NCI-H2107 treated with DMSO at 0.1 percent for 48 hours (cell line): ENCODE data around the gene PDZD2.
A peak's percentile ranks its signal among the peaks of the same experiment; 100 is the strongest.
"Not testable (repeated sequence)": the region's sequence is repeated elsewhere in the genome, so short reads cannot be mapped to it uniquely, and the experiment has no call there.

ENCODE experiments used
- DNase-seq: peaks from one replicate; lab custom pipeline; 2025; ENCODE audit not compliant: unreplicated experiment; lab: John Stamatoyannopoulos, UW

PDZD2 gene

DNA sequence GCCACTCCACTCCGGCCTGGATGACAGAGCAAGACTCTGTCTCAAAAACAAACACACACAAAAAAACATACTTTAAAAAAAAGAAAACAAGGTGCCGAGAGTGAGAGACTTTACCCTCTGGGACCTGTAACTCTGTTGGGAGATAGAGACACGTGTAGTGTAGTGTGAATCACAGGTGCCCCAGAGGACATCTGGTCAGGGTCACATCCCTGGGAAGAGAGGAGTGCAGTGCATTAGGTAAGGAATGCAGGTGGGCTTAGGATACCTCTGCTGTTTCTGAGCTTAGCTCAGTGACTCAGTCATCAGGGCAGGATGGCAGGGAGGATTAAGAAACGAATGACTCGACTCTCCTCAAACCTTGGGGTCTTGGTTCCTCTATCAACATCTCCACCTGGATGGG is 360.5 kb downstream of the PDZD2 start:
- DNase-seq: no peak

GRCh38 chr5:32000731-32001130 is 361.8 kb downstream of the PDZD2 start:
- DNase-seq: no peak

- DNase-seq: no peak
Measured at GRCh38 chr5:32001284-32001683, 362.4 kb downstream of the PDZD2 start.

DNA sequence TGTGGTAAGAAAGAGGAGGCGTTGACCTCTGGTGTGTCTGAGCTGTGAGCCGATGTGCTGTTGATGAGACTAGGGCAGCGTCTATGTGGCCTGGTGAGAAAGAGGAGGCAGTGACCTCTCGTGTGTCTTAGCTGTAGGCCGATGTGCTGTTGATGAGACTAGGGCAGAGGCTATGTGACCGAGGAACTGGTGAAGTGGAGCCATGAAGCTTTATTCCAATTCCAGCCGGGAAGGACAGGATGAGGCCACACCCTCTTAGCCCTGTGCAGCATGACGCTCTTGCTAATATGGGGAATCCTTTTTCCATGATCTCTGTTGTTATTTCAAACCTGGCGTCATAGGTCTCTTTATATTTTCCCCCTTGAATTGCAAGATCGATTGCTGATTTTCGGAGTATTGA is 362.8 kb downstream of the PDZD2 start:
- no peak for DNase-seq

DNA sequence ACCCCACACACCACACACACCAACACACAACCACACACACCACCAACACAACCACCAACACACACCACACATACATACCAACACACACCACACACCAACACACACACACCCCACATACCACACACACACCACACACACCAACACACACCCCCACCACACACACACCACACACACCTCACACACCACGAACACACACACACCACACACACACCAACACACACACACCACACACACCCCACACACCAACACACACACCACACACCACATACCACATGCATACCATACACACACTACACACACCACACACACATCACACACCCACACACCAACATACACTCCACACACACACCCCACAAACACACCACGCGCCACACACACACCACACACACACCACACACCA is 363.8 kb downstream of the PDZD2 start:
- DNase-seq: no peak

GRCh38 chr5:32003981-32004380 is 365.1 kb downstream of the PDZD2 start:
- DNase-seq: no peak

GRCh38 chr5:32004404-32004803 is 365.5 kb downstream of the PDZD2 start:
- DNase-seq: no peak

DNA sequence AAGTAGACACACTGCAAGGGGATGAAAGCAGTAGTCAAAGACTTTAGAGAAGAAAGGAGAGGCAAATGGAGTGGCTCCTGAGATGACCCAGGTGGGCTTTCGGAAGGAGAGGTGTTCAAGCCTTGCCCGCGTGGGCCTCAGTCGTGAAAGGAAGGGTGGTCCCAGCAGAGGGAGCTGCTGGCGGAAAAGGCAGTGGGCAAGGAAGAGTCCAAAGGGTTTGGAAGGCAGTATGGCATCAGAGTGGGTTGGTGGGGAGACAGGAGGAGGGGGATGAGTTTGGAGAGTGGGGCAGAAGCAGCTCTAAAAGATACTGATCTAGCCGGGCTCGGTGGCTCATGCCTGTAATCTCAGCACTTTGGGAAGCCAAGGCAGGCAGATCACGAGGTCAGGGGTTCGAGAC is 369.8 kb downstream of the PDZD2 start:
- no peak for DNase-seq

GRCh38 chr5:32013658-32014057 is 374.7 kb downstream of the PDZD2 start:
- no peak for DNase-seq

DNA sequence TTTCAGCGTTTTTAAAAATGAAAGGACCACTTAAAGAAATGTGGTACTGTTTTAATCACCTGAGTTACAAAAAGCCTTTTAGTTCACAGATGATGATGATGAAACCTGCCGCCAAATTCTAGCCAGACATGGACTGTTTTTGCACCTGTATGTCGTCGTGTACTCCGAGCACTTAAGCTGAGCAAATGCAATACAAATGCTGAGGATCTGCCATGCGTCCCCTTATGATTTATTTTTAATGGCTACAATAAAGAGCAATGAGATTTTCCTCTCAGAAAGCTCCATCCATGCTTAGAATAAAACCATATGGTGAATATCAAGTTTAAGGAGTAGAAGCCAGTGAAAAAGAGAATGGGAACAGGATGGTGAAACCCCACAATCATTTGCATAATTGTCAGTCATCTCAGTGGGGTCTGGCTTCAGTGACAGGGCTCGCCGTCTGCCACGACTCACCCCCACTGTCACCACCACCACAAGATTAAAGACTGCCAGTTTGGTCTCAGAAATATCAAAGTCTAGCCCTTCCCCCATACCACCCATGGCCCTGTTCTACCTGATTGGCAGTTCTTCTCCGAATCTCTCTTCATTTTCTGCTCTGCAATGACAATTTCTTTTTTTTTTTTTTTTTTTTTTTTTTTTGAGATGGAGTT is 375.3 kb downstream of the PDZD2 start:
- DNase-seq: no peak

DNA sequence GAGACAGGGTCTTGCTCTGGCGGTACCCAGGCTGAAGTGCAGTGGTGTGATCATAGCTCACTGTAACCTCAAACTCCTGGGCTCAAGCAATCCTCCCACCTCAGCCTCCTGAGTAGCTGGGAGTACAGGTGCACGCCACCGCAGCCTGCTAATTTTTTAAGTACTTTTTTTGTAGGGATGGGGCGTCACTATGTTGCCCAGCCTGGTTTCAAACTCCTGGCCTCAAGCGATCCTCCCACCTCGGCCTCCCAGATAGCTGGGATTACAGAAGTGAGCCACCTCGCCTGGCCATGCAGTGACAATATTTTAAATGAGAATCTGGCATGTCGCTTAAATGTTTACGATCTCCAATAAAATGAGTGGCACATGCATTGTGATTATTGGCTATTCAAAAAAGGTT is 376.3 kb downstream of the PDZD2 start:
- not testable (repeated sequence) for DNase-seq

GRCh38 chr5:32017692-32018367 is 378.9 kb downstream of the PDZD2 start:
- peak; percentile 41 for DNase-seq

- DNase-seq: no peak
Measured at GRCh38 chr5:32018476-32019436, 379.8 kb downstream of the PDZD2 start.

- DNase-seq: no peak
Measured at GRCh38 chr5:32020271-32020670, 381.3 kb downstream of the PDZD2 start.

DNA sequence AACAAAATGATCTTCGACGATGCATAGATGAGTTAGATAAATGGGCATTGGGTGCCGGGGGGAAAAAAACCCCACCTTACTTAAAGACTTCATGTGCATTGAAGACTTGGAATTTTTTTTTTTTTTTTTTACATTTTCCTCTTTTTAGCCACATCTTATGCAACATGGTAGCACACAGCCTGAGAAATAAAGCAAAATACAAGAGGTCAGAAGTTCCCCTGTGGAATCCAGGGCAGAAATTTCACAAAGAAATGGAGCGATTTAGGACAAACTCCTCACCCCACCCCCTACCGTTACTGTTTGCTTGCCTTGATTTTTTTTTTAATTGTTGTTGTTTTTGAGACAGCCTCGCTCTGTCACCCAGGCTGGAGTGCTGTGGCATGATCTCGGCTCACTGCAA is 382.0 kb downstream of the PDZD2 start:
- no peak for DNase-seq

GRCh38 chr5:32021771-32022170 is 382.8 kb downstream of the PDZD2 start:
- no peak for DNase-seq

DNA sequence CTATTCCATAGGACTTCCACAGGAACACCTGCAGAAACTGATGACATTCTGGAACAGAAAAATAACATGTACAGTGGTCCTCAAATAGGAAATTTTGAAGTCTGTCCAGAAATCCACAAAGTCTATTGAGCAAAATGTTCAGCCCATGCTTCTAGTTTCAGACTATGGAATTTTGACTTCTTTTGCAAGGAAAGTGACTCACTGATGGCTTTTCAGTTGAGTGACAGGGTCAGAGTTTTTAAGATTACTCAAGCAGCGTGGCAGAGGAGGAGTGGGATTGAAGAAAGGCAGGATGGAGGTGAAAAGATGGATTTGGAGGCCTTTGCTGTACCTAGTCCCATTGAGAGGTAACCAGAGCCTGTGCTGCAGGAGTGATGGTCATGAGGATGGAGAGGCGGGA is 383.7 kb downstream of the PDZD2 start:
- no peak for DNase-seq

DNA sequence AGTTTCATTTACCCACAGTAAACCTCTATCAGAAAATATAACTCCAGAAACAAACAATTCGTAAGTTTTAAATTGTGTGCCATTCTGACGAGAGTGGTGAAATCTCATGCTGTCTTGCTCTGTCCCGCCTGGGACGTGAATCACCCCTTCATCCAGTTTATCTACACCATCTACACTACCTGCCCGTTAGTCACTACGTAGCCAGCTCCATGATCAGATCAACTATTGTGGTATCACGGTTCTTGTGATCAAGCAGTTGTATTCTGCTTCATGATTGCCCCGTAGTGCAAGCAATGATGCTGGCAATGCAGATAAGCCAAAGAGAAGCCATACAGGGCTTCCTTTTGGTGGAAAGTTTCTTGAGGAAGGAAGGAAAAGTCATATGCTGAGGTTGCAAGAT is 384.9 kb downstream of the PDZD2 start:
- DNase-seq: no peak

DNA sequence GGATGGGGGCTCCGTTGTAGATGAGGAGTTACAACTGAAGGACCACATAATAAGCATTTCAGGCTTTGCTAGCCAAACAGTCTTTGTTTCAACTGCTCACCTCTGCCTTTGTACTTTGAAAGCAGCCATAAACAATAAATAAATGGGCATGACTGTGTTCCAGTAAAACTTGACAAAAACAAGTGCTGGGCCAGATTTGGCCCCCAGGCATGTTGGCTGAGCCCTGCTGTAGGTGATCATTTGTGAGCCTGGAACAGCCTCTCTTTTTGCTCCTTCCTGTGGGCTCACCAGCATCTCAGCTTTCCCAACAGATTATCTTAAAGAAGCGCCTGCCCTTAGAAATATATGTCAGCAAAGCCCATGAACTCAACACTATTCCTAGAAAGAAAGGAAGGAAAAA is 385.8 kb downstream of the PDZD2 start:
- no peak for DNase-seq

GRCh38 chr5:32027093-32027716 is 388.3 kb downstream of the PDZD2 start:
- DNase-seq: no peak

GRCh38 chr5:32027717-32028458 is 389.0 kb downstream of the PDZD2 start:
- peak; percentile 58 for DNase-seq
